GM18520 (cell line): ENCODE data around the gene CLIC1.

Experiments
- ATAC-seq: cut with Tn5 transposase; IDR thresholded peaks from one replicate; pipeline ENCODE4 v1.9.1; 2021; ENCODE audit not compliant: unreplicated experiment

Gene CLIC1

GRCh38 chr6:31736021-31736767 lies at the start of gene CLIC1:
CLIC1 (minus strand) TSS chr6:31736530; CDS start chr6:31736300, 230 bp downstream.
- ATAC-seq, result no peak

GRCh38 chr6:31785475-31785874 lies 49.1 kb upstream of the CLIC1 start:
- ATAC-seq, result no peak

GRCh38 chr6:31784098-31784925 lies 48.0 kb upstream of the CLIC1 start:
- ATAC-seq, result no peak

- ATAC-seq, result no peak
Observed at GRCh38 chr6:31782126-31782855, 46.0 kb upstream of the CLIC1 start.

- no peak for ATAC-seq
Observed at GRCh38 chr6:31781244-31782125, 45.2 kb upstream of the CLIC1 start.

DNA sequence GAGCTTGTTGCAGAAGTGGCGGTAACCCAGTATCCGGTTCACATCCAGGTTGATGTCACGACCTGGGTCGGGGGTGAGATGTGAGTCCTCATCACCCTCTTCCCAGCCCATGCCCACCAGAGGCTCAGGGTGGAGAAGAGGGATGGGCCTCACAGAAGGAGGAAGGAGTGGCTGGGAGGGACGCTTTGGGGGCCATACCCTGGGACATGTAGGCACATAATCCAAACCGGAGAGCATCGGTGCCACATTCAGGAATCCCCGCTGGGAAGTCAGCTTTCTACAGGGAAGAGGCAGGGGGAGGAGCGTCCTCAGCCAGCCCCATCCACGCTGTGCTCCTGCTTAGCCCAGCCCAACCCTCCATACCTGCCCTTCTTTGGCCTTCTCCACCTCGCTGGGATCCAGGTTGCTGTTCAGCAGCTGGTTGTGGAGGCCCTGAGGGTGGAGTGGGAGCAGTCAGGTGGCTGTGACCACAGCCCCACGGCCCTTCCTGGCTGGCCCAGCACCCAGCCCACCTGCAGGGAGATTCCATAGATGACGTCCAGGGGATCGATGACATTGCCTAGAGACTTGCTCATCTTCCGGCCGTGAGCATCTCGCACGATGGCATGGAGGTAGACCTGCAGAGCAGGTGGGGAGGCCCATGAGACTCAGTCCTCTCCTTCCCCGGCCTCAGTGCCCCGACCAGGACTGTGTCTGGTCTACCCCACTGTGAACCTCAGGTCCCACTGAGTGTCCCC lies 44.3 kb upstream of the CLIC1 start:
- no peak for ATAC-seq

- ATAC-seq, result no peak
Observed at GRCh38 chr6:31779908-31780307, 43.6 kb upstream of the CLIC1 start.

DNA sequence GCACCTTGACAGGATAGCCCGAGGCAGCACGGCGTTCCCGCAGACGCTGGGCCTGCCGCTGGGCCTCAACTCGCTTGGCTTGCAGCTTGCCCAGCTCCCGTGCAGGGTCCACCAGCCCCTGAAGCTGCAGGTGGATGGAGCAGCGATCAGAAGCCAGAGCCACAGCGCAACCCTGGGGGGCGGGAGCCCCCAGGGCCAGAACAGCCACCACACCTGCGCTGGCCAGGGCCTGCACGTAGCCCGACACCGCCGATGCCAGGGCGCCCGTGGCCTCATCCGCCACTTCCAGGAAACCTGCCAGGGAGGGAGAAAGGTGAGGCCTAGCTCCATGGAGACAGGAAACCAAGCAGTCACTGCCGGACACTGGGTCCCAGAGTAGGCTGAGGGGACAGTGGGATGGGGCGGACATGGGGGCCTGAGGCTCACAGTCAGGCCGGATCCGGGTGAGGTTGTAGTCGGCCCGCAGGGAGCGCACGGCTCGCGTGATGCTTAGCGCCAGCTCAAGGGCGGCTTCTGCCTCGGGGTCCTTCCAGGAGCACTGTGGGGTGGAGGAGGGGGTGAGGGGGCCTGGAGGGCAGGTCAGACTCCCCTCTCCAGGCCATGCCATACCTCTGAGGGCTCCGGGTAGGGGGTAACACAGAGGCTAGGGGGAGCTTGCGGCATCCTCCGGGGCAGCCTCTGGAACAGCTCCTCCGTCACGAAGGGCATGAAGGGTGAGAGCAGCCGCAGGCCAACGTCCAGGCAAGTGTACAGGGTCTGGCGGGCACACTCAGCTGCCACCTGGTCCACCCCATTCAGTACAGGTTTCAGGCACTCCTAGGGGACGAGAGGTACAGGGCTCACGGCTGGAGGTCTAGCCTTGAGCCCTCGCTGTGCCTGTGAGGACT lies 42.9 kb upstream of the CLIC1 start:
- no peak for ATAC-seq

DNA sequence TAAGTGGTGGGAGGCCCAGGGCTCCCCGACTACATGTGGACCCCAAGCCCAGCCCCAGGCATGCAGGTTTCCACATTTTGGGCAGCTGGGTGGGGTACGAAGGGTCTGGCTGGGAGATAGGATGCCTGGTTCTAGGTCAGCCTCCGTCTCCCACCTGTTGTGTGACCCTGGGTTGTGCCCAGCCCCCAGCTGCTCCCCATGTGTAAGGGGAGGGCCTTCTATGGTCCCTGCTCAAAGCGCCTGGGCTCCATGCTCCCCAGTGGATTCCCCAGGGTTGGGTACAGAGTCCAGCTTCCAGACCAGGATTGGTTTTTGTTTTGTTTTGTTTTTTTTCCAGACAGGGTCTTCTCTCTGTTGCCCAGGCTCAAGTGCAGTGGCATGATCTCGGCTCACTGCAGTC lies 41.9 kb upstream of the CLIC1 start:
- no peak for ATAC-seq

- no peak for ATAC-seq
Observed at GRCh38 chr6:31777667-31778050, 41.3 kb upstream of the CLIC1 start.

GRCh38 chr6:31776989-31777666 lies 40.8 kb upstream of the CLIC1 start, which contains the start of gene VWA7:
VWA7 (minus strand) TSS chr6:31777328; CDS start chr6:31776779, 549 bp downstream.
- no peak for ATAC-seq

GRCh38 chr6:31776485-31776988 lies 40.2 kb upstream of the CLIC1 start:
- no peak for ATAC-seq

DNA sequence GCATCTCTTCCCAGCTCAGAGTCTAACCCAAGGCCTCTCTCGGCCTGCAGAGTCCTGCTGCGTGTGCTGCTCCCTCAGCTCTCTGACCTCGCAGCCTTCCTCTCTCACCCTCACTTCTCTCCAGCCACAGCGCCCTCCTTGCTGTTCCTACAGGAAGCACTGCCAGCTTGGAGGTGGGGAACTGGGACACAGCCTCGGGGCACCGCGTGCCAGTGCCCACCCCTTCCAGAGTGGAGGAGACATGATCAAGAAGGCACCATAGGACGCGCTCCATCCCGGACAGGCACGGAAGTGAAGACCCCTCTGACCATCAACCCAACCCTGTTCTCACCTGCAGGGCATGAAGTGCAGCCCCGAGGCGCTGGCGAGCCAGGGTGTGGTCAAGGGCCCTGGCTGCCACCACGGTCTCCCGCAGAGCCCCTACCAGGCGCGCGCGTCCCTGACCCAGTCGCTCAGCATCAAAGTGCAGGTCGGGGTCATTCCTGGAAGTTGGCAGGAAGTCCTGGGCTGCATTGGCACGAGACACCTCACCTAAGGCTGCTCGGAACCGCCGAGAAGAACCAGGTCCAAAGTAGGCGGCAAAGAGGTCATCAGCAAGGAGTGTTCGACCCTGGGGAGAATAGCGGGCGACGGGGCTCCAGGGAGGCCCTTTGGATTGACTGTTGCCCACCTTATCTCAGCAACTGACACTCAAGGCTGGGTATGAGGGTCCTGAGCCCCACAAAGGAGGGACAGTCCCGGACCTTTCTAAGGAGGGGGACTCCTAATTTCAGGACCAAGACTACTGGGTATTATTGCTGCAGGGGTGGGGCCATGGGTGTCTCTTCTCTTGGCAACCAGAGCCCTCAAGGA lies 39.5 kb upstream of the CLIC1 start:
- no peak for ATAC-seq

GRCh38 chr6:31775184-31775583 lies 38.9 kb upstream of the CLIC1 start:
- no peak for ATAC-seq

- no peak for ATAC-seq
Observed at GRCh38 chr6:31771992-31772358, 35.6 kb upstream of the CLIC1 start.

DNA sequence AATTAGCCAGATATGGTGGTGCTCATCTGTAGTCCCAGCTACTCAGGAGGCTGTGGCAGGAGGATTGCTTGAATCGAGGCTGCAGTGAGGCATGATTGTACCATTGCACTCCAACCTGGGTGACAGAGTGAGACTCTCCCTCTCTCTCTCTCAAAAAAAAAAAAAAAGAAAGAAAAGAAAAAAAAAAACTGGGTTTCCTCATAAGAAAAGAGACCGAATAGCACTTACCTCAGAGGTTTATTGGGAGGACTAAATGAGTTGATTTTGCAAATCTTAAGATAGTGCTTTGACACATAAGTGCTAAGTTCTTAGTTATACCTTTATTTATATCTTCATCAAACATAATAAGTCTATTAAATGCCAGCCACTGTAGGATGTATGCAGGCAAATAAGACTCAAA lies 34.5 kb upstream of the CLIC1 start:
- ATAC-seq, result no peak

GRCh38 chr6:31769684-31770371 lies 33.5 kb upstream of the CLIC1 start:
- no peak for ATAC-seq
